HG03196 (cell line): ENCODE measurements around the gene CCDC120.

Experiments used
- ATAC-seq: cut with Tn5 transposase; IDR thresholded peaks from one replicate; pipeline ENCODE4 v1.9.1; 2021; ENCODE audit not compliant: unreplicated experiment

CCDC120 gene, protein sequence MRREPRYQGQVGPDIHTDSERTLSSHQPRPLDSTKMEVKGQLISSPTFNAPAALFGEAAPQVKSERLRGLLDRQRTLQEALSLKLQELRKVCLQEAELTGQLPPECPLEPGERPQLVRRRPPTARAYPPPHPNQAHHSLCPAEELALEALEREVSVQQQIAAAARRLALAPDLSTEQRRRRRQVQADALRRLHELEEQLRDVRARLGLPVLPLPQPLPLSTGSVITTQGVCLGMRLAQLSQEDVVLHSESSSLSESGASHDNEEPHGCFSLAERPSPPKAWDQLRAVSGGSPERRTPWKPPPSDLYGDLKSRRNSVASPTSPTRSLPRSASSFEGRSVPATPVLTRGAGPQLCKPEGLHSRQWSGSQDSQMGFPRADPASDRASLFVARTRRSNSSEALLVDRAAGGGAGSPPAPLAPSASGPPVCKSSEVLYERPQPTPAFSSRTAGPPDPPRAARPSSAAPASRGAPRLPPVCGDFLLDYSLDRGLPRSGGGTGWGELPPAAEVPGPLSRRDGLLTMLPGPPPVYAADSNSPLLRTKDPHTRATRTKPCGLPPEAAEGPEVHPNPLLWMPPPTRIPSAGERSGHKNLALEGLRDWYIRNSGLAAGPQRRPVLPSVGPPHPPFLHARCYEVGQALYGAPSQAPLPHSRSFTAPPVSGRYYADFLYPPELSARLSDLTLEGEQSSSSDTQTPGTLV

DNA sequence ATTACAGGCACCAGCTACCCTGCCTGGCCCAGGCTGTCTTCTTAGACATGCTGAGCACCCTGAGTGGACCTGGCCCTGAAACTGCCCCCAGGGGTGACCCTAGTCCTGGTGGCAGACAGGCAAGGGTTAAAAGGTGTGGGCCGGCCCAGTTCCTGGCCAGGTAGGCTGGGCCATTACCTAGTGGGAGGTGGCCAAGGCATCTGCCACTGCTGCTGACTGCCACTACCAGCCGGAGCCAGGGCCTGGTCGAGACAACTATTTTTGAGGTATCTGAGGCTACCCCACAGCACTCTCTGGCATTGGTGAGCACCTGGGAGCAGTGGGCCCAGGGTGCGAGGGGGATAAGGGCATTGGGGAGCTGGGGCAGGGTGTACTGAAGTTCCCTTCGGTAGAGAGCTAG lies at the start of gene CCDC120:
Gene CCDC120 (plus strand): TSS at position 206 of the 400 bp plus-strand sequence. CDS start 3,043 bp downstream, outside the sequence.
- ATAC-seq = no peak

DNA sequence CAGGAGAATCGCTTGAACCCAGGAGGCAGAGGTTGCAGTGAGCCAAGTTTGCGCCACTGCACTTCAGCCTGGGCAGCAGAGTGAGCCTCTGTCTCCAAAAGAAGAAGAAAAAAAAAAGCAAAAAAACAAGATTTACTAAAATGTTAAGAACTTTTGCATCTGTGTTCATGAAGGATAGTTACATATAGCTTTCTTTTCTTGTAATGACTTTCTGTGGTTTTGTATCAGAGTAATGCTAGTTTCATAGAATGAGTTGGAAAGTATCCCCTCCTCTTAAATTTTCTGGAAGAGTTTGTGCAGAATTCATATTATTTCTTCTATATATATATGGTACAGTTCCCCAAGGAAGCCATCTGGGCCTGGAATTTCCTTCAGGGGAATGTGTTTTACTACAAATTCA lies 39.7 kb upstream of the CCDC120 start:
- no peak for ATAC-seq

DNA sequence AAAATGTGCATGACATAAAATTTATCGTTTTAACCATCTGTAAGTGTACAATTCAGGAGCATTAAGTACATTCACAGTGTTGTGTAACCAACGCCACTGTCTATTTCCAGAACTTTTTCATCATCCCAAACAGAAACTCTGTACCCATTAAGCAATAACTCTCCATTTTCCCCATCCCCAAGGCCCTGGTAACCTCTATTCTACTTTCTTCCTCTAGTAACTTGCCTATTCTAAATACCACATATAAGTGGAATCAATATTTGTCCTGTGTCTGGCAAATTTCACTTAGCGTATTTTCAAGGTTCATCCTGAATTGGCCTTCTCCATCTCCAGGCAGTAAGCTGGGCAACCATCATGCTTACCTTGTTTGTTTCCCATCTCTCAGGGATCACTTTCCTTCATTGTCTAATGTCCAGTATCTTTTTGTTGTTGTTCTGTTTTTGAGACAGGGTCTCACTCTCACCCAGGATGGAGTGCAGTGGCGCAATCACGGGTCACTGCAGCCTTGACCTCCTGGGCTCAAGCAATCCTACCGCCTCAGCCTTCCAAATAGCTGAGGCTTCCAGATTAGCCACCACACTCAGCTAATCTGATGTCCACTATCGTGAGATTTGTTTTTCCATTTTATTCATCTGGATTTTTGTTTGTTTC lies 39.1 kb upstream of the CCDC120 start:
- ATAC-seq = no peak

DNA sequence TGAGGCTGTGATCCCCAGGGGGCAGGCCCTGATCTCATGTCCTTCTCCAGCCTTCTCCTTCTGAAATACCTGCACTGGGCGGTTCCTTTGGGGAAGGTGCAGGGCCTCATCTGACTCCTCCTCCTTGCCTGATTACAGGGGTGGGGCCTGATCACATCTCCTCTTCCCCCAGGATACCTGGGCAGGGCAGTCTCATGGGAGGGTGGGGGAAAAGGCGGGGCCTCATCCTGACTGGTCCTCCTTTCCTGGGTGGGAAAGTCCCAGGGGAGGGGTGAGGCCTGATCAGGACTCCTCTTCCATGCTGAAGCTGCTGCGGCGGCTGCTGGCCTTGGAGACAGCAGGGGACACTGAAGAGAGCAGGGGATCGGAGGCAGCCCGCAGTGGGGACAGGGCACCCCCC lies 28.9 kb upstream of the CCDC120 start:
- no peak for ATAC-seq

DNA sequence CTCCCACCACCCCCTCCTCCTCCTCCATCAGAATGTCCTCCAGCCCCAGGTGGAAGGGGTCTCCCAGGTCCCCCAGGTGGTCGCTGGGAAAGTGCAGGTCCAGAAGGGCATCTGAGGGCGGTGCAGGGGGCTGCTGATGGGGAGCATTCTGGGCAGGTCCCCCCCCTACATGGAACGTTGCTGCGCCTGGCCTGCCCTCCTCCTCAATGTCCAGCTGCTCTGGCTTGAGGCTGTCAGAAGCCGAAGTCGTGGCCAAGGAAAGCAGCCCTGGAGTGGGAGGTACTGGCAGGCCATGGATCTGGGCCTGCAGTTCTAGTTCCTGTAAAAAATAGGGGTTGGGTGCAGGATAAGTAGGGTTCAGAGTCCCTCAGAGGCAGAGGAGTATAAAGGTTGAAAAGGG lies 28.5 kb upstream of the CCDC120 start:
- ATAC-seq = no peak

DNA sequence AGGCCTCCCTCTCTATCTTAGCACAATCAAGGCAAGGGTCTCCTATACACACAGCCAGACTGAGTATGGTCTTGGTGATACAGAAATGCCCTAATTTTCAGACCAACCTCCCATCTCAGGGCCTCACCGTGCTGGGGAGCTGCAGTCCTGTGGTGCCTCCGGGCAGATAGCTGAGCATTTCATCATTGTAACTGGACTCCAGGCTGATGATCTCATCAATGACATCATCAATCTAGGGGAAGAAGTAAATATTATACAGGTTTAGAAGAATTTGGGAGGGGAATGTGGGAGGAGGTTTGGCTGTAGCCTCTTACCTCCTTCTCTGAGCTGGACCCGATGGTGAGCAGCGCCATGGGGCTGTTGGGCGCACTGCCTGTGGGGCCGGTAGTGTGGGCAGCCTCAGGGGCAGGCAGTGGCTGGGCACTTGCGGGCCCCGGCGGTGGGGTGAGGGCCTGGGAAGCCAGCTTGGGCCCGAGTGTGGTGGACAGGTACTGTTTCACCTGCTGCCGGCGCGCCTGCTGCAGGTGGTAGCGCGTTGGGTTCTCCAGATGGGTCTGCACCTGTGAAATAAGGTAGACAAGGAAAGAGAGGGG lies 20.8 kb upstream of the CCDC120 start:
- no peak for ATAC-seq

DNA sequence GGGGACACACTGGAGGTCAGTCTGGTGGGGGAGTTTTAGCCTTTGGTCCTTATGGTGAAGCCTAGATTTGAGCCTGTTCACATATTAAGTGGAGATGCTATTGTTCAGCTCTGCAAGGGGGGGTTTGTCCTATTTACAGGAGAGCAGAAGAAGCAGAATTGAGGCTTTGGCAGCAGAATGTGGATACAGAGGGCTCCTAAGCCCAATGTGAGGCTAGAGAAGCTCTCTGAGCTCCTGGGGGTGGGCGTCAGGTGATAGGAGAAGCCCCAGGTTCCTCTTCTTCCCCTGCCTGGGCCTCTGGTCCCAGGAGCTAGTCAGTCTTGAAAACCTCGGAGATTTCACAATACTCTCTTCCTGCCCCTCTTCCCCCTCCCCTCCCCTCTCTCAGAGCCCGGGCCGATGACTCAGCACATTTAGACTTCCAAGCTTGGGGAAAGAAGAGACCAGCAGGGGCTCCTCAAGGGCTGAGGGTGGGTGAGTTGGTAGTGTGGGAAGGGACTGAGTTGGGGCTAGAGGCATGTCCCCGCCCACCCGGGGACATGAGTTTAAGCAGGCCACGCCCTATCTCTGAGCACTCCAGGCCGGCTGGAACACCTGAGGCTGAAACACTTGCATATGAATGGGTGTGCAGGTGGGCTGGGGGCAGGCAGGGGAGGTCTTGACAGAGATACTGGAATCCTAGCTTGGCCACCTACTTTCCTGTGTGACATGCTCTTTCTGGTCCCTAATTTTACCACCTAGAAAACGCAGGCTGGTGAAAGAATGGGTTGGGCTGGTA lies 19.0 kb upstream of the CCDC120 start:
- ATAC-seq = no peak

DNA sequence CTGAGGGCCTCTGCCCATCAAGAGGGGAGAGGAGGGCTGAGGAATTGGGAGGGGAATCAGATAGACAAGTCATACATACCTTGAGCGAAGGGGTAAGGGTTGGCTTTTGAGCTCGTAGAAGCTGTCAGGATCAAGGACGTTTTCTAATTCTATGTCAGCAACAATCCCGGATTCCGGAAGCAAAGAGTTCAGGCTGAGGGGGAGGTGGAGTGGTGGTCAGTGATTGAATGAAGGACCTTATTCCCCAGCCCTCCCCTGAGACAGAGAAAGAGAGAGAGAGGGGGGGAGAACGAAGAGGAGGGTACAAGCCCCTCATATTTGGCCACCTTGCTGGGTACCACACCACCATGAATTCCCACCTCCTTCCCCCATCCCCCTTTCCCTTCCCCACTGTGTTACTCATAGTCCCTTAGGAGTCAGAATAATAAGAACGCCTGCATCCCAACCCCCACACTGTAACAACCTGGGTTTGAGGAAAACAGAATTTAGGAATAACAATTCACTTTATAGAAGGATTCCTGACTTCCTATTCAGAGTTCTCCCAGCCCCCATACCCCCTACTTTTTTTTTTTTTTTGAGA lies 18.3 kb upstream of the CCDC120 start:
- ATAC-seq = no peak

DNA sequence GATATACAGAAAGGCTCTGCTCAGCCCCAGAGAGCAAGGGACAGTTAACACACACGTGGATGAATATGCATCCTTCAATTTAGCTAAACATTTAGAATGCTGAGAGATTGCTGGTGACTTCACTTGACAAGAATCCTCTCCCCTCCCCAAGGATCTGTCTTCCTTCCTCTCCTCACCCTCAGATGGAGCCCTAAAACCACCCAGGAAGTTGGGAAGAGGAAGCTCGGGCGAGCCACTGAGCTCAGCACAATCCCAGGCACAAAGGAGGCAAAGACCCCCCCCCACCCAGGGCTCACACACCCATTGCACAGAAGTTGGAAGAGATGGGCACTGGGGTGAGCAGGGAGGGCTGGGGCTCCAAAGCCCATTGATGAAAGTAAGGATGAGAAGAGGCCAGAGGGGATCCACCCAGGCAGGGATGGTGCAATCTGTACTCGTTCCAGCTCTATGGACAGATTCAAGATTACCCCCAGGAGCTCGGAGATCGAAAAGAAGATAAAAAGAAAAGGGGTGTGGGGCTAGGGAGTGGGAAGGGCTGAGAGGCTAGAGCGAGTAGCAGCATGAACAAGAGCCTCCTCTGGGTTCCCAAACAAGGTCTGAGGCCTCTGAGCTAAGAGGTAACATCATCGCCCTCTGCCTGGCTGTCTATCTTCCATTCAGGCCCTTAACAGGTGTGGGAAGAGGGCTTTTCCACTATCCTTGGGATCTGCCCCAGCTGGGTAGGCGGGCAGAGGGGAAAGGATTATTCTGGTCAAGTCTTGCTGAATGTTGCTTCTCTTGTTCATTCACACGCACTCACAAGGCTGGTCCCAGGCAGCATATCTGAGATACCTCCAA lies 16.8 kb upstream of the CCDC120 start:
- no peak for ATAC-seq

DNA sequence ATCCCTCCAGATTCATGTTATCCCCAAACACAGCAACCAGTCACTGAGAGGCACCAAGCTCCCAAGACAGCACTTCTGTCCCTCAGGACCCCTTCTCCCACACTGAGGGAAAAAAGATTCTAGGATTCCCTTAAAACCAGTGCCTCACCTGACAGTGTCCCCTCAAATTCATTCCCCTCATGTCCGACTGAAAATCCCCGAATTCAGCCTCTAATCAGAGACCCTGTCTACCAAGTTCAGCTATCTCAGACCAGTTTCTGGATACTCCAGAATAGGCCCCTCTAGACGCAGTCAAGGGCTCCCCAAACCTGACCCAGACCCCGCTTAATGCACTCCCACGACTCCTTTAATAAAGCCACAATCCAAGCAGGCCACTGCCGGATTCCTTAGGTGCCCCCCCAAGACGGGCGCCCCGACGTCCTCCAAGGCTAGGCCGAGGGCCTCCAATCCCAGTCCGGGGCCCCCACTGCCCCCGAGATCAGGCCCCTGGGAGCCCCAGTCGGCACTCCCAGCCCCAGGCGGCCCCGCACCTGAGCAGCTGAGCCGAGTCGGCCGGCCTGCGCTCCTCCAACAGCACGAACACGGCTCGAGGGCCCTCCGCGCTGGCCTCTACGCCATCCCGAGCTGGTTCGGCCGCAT lies 16.1 kb upstream of the CCDC120 start:
- no peak for ATAC-seq

DNA sequence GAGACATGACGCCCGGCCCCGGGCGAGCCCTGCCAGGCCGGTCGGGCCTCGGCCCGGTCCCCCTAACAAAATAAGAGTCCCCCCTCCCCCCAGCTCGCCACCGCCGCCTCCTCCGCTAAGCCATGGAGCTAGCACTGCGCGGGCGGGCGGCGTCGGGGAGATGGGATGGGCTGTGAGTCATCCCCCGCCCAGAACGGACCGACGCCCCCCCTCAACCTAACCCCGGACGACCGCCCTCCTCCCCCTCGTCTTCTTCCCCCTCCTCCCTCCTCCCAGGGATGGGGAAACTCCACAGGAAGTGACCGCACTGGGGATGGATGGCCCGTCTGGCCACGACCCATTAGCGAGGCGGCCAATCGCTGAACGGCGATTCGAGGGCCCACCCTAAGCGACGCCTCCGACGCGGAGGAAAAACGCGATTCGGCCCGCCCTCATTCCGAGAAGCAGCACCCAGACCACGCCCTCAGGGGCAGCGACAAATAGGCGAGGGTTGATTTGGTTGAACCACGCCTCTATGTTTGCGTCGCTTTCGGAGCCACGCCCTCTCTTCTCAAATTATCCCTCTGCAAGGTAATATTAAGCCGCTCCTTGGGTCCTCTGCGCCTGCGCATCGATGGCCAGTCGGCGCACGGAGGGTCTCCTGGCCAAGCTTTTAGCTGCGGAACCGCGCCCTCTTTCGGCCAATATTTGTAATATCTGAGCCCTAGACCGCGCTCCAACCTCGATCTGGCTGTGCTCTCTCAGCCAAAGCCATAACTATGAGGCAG lies 15.4 kb upstream of the CCDC120 start, which contains the start of gene TFE3:
Gene TFE3 (minus strand): TSS at position 138 of the 767 bp plus-strand sequence. CDS start 131 bp downstream, at position 7.
- peak; percentile 92 for ATAC-seq

DNA sequence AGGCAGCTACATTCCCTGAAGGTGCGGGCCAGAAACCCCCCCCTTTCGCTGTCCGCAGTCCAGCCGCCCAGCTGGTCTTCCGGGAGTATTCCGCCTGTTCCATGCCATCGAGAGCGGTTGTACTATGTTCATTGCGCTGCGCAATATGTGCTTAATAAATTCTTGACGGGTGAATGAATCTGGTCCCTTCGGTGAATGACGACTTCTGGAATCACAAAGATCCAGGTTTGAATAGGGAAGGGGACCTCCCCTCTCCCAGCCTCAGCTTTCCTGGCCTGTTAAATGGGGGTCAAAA lies 14.9 kb upstream of the CCDC120 start:
- ATAC-seq = no peak

DNA sequence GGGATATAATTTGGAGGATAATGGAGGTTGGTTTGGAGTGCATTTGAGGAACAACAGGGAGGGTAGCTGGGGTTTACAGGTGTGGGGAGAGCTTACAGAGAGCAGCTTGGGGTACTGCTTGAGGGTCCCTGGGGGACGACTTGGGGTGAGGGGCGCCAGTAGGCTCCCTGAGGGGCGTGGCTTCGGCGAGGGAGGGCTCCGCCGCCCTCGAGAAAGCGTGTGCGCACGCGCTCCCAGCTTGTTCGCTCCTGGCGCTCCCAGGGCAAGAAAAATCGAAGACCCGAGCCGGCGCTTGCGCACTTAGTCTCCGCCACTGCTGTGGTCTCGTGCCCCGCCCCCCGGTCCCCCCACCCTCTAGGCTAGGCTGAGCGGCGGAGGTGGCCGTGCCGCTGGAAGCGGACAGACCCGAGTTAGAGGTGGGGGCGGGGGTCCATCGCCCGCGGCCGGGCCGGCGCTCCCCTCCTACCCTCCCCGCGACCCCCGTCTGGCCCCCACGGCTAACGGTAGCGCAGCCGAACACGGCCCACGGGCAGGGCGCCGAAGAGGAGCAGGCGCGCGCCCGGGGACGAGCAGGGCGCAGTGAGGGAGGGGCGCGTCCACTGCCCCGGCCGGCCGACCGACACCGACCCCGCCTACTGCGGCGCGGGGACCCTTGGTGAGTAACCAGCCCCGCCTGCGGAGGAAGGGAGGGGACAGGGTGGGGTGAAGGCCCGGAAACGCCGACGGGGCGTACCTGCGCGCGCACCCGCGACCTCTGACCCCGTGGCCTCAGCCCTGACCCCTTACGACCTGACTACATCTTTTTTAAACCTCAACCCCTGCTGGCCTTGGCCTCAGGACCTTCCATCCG lies 5.4 kb upstream of the CCDC120 start:
- no peak for ATAC-seq

DNA sequence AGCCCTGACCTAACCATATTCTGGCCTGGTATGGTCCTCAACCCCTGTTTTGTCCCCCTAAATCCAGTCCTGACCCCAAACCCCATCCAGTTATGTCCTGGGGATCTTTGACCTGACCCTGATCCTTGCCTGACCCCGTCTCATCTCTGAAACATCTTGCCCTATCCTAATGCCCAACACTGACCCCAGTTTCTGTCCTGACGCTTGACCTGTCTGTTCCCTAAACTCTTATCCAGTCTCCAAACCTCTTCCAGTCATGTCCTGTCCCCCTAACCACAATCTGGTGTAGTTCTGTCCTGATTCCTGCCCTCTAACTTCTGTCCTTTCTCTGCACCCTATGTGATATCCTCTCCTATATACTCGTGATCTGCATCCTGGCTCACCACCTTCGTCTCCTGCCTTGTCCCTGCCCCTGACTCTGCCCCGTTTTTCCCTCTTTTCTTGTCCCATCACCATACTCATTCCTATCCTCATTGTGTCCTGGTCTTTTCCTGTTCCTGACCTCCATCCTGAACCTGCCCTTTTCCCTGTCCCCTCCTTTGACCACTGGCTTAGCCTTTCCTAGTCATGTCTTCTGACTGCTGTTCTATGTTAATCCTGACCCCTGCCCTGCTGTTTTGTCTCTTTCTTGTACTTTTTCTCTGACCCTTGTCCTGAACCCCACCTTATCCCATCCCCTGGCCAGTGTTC lies 4.6 kb upstream of the CCDC120 start:
- ATAC-seq = no peak

DNA sequence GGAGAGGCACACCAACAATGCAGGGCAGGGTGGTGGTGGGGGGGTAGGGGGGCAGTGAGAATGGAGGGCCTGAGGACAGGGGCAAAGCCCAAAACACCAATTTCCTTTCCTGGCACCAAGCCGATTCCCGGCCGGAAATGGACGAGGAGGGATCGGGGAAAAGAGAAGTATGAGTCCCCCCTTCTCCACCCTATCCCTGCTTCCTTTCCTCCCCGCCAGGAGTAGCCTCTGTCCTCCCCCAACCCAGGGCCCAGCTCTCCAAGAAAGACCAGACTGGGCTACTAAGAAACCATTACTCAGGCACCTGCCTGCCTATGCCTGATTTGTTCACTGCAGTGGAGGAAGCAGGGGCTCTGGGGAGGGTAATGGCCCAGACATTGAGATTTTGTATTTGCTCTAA lies 402 bp downstream of the CCDC120 start:
- no peak for ATAC-seq

DNA sequence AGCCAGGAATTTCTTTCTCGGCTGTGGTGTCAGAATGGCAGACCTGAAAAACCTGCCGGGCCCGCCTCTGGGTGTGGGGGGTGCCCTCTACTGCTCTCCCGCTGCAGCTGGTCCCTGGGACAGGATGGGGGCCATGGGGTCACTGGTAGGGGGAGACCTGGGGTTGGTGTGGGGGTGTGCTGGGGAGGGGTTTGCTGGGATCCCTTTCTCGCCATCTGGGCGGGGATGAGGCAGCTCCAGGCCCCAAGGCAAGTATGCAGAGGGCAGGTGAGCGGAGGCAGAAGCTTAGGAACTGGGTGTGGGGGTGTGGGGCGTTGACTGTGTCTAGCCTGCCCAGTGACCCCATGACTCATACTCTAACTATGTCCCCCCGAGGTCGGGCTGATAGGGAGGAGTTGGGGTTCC lies 884 bp downstream of the CCDC120 start:
- ATAC-seq = no peak

DNA sequence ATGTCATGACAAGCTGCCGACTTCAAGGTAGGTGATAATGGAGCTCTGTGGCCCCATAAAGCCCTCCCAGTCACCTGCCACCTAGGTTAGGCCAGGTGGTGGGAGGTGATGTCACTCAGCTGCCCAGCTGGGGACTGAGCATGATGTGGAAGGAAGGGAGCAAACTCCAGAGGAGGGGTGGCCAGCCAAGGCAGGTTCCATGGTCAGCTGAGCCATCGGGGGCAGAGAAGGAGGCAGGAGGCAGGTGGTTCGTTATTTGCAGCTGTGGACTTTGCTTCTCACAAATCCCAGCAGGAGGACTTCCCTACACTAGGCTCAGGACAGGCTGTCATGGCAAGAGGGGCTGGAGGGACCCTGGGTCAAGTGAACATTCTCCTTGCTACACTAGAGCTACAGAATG lies 2.1 kb downstream of the CCDC120 start:
- no peak for ATAC-seq
